HG03342 (cell line): ENCODE data around the gene TJAP1.
A peak's percentile ranks its signal among the peaks of the same experiment; 100 is the strongest.

ENCODE experiments used
- ATAC-seq: cut with Tn5 transposase; IDR thresholded peaks from one replicate; pipeline ENCODE4 v1.9.1; 2021; ENCODE audit warnings: mild to moderate bottlenecking, moderate library complexity; ENCODE audit not compliant: unreplicated experiment

The TJAP1 gene

DNA sequence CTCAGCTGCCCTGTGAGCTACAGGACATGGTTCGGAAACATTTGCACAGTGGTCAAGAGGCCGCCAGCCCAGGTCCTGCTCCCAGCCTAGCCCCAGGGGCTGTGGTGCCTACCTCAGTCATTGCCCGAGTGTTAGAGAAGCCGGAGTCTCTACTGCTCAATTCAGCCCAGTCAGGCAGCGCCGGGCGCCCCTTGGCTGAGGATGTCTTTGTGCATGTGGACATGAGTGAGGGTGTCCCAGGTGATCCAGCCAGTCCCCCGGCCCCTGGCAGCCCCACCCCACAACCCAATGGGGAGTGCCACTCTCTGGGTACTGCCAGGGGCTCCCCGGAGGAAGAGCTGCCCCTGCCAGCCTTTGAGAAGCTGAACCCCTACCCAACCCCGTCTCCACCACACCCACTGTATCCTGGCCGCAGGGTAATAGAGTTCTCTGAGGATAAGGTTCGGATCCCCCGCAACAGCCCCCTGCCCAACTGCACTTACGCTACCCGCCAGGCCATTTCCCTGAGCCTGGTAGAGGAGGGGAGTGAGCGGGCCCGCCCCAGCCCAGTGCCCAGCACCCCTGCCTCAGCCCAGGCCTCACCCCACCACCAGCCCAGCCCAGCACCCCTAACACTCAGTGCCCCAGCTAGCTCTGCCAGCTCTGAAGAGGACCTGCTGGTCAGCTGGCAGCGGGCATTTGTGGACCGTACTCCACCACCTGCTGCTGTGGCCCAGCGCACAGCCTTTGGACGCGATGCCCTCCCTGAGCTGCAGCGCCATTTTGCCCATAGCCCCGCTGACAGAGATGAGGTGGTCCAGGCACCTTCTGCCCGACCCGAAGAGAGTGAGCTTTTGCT is 27.6 kb downstream of the TJAP1 start:
- ATAC-seq: no peak

DNA sequence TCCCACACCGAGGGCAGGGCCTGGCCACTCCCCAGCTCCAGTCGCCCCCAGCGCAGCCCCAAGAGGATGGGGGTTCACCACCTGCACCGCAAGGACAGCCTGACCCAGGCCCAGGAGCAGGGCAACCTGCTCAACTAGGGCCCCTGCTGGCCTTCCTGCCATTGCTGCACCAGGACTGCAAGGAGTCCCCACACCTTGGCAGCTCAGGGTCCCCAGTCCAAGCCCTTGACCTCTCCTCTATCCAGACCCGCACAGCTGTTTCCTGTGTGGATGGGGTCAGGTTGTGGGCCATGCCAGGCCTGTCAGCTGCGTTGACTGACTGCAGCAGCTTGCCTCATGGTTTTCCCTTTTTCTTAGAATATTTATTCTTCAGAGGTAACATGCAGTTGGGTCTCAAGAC is 28.3 kb downstream of the TJAP1 start:
- ATAC-seq: no peak

DNA sequence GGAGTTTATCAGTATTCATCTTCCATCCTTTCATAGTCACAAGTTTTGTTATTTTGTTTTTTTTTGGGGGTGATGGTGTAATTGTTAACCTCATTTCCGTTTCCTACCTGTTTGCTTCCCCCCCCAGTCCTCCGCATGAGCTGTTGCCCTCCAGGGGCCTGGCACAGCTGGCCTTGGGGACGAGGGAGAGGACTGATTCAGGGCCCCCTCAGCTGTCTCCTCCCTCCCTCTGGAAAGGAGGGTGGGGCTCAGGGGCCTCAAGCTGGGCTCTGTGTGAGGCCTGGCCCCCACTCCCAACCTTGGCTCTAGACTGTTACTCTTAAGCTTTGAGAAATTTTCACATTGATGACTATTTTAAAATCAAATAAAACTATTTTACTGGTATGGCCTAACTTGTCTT is 28.8 kb downstream of the TJAP1 start:
- ATAC-seq: no peak

DNA sequence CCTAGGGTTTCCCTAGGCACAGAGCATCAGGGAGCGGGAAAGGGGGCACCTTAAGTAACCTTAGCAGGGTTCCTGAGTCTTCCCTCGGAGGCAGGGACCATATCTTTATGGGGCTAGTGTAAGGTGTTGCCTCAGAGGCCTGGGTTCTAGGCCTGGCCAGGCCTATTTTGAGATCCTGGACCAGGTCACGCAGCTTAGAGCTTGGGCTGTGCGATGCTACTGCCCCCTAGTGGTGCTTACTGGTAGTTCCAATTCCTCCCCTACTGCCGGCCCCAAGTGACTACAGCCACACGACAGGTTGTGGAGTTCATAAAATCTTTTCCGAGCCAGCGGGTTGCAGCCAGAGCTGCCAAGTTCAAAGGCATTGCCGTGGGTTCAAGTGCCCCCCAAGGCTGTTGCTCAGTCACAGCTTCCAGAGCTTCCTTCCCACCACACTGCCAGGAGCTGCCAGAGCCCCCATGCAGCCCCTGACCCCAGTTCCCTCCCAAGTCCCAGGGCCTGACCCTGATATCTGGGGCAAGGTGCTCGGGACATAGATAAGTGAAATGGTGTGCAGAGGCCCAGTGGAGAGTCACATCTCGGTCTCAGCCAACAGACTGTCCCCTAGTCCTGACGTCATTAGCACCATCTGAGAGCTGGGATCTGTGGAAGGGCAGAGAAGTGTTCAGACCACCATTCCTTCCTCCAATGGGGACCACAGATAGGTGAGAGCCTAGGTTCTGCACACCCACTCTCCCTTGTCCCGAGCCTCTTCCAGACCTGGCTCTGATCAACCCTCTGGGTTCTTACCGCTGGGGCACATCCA is 29.5 kb downstream of the TJAP1 start:
- ATAC-seq: peak; percentile 42

DNA sequence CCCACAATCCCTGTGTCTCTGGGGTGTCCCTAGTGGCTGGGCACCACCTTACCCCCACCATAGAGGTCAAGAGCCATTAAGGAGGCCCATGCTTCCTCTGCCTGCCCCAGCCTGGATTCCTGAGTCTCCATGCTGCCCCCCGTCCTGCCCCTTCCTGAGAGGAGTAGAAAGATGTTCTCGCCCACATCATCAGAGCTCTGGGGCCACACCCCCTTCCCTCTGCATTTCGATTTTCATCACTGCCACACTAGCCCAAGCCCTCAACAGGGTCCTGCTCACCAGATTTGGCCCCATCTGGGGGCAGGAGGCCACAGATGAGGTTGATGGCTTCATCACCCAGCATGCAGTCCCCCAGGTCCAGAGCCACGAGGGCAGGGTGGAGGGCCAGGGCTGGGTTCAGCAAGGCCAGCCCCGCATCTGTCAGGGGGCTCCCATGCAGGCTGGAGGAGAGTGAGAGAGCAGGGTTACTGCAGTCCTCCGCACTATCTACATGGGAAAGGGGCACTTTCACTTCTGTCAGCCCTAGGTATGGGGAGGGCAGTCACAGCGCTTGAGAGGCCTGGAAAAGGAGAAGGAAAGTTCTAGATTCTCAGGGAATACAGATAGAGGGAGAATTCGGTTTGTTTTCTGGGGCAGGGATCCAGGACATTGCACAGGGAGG is 31.2 kb downstream of the TJAP1 start:
- ATAC-seq: no peak

DNA sequence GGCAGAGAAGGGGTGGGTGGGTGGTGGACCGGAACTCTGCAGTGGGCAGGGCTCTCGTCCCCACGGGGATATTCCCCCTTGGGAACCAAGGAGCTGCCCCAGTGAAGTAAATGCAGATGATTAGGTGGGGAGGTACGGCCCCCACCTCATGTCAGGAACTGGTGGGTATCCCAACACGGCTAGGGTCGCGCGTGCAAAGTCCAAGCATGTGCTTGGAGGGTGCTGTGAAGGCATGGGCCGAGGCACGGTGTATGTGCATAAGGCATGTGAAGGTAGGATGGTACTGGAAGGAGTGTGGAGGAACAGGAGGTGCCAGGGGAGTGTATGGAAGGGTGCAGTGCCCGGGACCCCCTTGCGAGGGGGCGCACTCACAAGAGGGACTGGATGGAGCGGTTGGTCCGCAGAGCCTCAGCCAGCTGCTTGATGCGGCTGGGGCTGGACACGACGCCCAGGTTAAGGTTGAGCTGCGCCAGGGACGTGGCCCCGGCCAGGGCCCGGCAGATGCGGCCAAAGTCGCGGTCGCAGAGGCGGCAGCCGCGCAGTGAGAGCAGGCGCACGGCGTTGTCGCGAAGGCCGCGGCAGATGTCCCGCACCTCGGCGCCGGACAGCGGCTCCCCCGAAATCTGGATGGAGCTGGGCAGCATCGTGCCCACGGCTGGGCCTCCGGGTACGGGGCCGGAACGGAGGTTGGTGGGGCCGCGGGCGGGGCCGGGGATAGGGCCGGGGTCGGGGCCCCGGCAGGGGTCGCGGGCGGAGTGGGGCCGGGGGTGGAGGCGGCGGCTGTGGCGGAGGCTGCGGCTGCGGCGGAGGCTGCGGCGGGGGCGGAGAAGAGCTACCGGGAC is 32.0 kb downstream of the TJAP1 start:
- ATAC-seq: peak; percentile 7

DNA sequence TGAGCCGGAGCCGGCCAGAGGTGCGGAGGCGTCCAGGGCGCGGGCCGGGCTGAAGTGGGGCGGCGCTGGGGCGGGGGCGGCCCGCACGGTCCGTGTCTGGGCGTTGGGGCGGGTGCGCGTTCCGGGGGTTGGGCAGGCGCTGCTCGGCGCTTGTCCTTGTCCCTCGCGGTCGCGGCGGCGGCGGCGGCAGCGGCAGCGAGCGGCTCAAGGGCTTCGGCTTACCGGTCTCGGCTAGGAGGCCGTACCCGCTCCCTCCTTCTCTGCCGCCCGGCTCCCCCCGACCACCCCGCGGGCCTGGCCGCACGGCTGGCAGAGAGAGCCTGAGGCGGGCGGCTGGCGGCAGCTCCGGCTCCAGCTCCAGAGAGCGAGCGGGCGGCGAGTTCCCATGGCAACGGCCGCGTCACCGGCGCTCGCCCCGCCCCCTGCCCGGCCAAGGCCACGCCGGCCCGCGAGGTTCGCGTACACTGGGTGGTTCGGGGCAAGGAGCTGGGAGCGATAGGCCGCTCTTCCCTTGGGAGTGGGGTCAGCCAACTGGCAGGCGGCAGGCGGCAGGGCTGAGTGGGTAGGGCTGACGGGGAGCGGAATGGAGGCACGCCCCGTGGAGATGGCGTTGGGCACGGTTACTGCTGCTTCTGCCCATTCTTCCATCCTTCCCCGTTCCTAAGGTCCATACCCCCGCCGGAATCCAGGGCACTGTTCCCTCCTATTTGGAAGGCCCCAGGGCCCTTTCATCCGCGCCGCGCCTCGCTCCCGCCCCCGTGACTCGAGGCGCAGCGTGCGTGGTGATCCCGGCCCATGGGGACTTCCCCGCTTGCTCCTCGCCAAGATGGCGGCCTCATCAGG is 32.8 kb downstream of the TJAP1 start, which contains the start of gene LRRC73:
TSS of gene LRRC73 (minus strand) at position 363 of the 843 bp plus-strand sequence. CDS start 561 bp downstream, outside the sequence.
- ATAC-seq: peak; percentile 61

DNA sequence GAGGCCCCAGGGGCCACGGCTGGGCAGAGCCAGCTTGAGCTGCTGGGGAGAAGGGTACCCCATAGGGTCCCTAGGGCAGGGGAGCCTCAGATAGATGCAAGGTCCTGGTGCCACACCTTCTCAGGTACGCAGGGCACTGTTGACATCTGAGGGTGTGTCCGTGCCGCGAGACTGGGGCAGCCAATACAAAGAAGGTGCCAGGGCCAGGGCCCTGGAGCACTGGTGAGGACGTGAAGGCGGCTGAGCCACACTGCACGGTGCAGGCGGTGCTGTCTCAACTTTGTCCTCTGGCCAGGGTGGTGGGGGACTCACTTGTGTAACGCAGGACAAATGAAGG is 33.4 kb downstream of the TJAP1 start:
- ATAC-seq: no peak

DNA sequence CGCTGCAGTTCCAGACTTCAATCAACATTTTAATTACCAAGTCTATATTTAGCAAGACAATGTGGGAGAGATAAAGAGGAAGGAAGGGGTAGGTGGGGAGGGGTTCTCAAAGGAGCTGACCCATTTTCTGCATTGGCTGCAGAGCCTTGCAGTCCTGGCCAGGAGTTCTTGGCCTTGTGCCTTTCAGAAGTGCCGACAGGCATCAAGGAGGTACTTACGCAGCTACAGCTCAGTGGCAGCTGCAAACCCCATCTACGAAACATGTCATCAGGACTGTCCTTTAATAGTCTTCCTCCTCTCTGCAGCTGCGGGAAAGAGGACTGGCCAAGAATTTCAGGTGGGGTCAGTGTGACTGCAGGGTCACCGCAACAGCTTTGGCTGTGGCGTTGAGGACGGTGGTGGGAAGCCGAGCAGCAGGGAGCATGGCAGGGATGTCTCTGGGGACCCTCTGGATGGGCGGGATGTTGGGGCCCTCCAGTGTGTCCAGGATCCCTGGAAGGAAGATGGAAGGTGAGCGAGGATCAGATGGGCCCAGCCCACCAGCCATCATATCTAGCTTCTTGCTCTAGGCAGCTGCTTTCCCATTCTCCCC is 34.5 kb downstream of the TJAP1 start:
- ATAC-seq: no peak

DNA sequence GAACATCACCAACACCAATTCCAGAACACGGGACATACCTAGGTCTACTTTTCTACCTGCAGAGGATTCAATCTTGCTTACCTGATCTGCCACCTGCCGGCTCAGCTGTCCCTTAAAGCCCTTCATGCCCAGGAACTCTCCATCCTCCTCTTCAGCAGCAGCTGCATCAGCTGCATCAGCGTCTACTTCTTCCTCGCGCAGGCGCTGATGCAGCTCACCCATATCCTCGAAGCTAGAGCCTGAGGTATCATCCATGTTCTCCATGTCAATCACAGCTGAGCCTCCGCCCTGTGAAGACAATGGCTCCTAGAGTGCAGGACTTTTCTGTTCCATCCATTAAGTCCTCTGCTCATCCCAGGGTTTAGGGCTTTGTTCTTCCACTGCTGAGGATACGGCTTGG is 38.4 kb downstream of the TJAP1 start:
- no peak for ATAC-seq

DNA sequence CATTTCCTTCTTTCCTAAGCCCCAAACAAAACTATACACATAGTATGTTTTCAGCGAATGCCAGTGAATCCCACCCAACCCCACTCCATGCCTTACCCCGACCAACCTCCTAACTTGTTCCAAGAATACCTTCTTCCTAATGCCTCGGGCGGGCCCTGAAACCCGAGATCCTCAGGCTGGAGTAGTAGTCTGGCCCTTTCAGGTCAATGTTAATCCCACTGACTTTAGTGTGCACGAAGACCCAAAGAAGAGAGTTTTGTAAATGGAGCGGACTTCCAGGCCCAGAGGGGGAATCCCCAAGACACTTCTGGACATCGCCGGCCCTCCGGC is 39.0 kb downstream of the TJAP1 start:
- ATAC-seq: no peak

DNA sequence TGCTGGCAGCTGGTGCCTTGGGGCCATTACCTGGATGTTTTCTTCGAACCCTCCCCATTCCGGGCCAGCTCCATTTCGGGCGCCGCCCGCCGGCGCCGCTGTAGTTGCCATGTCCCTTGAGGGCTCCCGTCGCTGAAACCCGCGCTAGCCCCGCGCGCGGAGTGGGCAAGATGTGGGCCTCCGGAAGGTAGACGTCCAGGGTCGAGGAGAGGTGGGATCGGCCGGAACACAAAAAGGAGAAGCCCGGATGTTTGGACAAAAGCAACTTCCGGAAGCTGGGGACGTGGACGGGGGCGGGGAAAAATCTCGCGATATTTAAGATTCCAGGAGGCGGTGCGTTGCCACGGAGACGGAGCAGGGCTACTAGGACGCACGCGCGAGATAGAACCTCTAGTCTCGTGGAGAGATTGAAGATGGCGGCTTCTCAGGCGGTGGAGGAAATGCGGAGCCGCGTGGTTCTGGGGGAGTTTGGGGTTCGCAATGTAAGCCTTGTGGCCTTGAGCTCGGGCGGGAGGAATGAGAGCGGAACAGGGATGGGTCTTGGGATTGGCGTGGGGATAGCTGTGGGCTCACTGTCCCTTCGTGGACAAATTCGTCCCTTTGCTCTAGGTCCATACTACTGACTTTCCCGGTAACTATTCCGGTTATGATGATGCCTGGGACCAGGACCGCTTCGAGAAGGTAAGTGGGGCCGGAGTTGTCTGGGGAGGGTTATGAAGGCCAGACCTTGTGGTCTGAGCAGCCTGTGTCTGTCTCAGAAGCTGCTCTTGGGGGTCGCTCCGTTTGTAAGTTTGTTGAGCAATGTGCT is 39.5 kb downstream of the TJAP1 start, which contains the start of the genes POLR1C and YIPF3:
TSS of gene POLR1C (plus strand) at position 393 of the 808 bp plus-strand sequence. CDS start at position 414, 21 bp downstream.
TSS of gene YIPF3 (minus strand) at position 230 of the 808 bp plus-strand sequence. CDS start at position 111, 119 bp downstream.
- peak; percentile 87 for ATAC-seq

DNA sequence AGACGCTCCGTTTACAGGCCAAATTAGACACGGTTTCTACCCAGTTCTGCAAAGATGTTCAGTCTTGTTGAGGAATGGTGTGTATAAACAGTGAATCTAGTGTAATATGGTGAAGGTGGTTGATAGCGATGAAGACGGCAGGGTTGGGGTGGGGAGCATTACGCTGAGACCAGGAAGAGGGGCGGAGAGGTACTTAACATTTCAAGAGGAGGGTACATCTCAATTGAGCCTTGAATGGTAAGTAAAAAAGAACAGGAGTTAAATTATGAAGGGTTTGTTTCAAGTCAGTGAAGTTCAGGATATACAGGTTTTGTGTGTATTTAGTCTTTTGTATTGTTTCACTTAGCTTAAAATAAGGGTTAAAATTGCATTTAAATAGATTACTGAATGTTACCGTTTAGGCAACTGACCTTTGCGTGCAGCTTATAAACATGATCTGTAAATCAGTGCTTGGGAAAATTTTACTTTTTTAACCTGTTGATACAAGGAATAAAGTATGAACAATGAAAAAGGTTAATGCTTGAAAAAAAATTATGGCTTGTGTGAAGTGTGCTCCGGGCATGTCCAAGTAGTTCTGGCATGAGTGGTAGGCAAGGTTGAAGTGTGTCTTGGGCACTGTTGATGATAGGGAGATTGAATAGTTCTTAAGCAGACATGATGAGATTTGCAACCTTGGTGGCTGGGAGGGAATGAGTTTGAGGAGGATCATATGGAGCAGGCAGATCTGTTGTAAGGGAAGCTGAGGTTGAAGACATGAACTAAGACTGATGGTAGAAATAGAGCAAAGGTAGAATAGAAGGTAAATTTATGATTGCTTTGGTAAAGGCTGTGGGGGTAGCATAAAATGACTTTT is 40.4 kb downstream of the TJAP1 start:
- ATAC-seq: no peak

DNA sequence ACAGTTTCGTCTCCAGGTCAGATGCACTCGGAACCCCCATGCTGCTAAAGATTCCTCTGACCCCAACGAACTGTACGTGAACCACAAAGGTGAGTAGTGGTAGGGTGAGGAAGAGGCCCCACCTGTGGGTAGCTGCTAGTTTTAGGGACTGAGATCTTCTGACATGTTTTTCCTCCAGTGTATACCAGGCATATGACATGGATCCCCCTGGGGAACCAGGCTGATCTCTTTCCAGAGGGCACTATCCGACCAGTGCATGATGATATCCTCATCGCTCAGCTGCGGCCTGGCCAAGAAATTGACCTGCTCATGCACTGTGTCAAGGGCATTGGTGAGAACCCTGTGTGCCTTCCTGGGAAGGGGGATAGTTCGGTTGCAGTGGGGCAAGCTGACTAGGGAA is 42.7 kb downstream of the TJAP1 start:
- ATAC-seq: no peak

DNA sequence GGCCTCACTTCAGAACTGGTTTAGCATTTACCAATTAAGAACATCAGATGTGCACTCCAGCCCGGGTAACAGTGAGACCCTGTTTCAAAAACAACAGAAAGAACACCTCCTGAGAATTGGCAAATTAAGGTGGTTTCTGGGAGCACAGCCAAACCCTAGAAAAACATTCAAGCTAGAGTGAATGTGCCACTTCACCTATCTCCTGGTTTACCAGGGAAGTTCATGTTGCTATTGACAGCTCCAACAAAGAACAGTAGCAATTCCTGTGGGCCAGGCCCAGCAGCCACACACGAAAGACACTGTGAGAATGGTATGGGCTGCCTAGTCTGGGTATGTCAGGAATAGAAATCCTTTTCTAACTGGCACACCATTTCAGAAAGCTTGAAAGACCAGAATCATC is 44.5 kb downstream of the TJAP1 start:
- no peak for ATAC-seq

DNA sequence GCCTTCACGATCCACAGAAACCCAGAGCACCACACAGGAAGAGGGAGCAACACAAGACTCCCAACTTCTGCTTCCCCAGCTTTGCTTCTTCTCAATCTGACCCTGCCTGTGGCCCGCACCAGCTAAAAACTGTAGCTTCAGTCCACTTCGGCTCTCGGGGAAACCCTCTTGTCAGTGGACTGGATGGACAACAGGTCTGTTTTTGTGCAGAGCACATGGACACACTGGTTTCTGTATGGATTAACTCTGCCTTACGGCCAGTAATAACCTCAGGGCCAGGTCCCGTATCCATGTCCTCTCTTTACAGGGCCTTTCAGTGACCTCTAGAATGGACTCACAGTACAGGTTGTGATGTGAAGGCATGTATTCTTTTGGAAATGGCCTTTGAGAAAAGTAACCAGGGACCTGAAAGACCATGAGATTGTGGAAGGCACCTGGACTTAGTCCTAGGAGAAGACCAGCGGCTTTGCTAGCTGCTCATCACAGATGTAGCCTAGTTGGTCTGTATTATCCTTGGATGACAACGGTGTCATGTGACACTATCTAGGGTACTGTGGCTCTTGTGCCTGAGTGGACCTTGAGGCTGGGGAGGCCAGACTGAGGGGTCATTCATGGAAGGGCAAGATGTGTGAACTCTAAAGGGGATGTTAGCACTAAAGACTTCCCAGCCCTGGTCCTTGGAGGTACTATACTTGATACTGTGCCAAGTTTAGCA is 45.3 kb downstream of the TJAP1 start:
- ATAC-seq: no peak

DNA sequence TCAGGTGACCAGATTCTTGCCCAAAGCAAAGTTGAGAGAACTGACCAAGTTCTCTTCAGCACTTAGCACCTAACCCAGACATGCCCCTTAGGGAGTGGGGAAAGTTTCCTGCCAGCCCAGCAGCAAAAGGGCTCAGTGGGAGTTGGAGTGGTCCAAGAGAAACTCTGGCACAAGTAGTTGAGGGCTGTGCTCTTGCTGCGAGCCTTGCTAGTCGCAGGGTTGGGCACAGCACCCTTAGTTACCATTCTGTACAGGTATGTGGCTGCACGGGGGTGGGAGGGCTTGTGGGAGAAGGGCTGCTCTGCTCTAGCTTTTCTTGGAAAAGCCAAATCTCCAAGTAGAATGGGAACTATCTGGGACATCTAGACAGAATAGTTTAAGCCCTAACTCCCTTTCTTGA is 45.9 kb downstream of the TJAP1 start:
- ATAC-seq: no peak
